Measurements from ENCODE around the gene LARGE1. TPM values are rescaled to one million over a fixed set of nuclear protein-coding genes. Genes with fewer than 3 reads are reported as not detected.

LARGE1 gene
- total RNA-seq, 1 experiment from 2014 or later = 2.5 TPM

DNA sequence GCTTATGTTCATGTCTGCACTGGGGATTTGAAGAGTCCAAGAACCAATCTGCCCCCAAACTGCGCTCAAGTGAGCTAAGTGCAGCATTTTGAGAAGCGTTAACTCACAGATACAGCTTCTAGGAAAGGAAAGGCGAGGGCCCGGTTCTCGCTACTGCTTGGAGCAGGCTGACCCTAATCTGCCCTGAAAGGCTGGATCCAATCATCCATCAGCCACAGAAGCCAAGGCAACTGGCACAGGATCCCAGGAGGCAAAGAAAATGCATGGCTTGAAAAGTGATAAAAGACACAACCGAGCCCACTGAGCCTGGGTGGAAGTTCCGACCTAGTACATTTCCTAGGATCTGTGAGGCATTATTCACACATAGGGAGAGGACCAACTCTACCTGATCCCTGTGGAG is 174.8 kb downstream of the LARGE1 start:
- CTCF ChIA-PET = no interaction called here
- TF ChIP-seq TCF7L2 (IDR thresholded peaks at IDR 0.05; ENCODE audit: low read depth, low read length) = no peak
- TF ChIP-seq POLR2AphosphoS5 (IDR thresholded peaks at IDR 0.05; ENCODE audit: low read depth, low read length) = no peak
- no peak for TF ChIP-seq SIN3A (IDR thresholded peaks at IDR 0.05; ENCODE audit: borderline replicate concordance, insufficient read depth, low read depth, low read length)
- TF ChIP-seq, protein P1, sequence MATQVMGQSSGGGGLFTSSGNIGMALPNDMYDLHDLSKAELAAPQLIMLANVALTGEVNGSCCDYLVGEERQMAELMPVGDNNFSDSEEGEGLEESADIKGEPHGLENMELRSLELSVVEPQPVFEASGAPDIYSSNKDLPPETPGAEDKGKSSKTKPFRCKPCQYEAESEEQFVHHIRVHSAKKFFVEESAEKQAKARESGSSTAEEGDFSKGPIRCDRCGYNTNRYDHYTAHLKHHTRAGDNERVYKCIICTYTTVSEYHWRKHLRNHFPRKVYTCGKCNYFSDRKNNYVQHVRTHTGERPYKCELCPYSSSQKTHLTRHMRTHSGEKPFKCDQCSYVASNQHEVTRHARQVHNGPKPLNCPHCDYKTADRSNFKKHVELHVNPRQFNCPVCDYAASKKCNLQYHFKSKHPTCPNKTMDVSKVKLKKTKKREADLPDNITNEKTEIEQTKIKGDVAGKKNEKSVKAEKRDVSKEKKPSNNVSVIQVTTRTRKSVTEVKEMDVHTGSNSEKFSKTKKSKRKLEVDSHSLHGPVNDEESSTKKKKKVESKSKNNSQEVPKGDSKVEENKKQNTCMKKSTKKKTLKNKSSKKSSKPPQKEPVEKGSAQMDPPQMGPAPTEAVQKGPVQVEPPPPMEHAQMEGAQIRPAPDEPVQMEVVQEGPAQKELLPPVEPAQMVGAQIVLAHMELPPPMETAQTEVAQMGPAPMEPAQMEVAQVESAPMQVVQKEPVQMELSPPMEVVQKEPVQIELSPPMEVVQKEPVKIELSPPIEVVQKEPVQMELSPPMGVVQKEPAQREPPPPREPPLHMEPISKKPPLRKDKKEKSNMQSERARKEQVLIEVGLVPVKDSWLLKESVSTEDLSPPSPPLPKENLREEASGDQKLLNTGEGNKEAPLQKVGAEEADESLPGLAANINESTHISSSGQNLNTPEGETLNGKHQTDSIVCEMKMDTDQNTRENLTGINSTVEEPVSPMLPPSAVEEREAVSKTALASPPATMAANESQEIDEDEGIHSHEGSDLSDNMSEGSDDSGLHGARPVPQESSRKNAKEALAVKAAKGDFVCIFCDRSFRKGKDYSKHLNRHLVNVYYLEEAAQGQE (IDR thresholded peaks at IDR 0.05; ENCODE audit: insufficient read depth in 1 of 2, low read depth in 2 of 2, low read length in 1 of 2) = no peak
- TF ChIP-seq, protein P2, sequence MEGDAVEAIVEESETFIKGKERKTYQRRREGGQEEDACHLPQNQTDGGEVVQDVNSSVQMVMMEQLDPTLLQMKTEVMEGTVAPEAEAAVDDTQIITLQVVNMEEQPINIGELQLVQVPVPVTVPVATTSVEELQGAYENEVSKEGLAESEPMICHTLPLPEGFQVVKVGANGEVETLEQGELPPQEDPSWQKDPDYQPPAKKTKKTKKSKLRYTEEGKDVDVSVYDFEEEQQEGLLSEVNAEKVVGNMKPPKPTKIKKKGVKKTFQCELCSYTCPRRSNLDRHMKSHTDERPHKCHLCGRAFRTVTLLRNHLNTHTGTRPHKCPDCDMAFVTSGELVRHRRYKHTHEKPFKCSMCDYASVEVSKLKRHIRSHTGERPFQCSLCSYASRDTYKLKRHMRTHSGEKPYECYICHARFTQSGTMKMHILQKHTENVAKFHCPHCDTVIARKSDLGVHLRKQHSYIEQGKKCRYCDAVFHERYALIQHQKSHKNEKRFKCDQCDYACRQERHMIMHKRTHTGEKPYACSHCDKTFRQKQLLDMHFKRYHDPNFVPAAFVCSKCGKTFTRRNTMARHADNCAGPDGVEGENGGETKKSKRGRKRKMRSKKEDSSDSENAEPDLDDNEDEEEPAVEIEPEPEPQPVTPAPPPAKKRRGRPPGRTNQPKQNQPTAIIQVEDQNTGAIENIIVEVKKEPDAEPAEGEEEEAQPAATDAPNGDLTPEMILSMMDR (IDR thresholded peaks at IDR 0.05) = no peak
- DNase-seq (ENCODE audit: low read depth, low spot score) (no peak), ATAC-seq (no peak)
- H3K27ac ChIP-seq (ENCODE audit: low read length) = no peak overlapping the region
- H3K36me3 ChIP-seq (ENCODE audit: control insufficient read depth, insufficient read depth, low read length) = no peaks in the 10 kb centered on the region
- in situ Hi-C loops (cut with HindIII; ENCODE audit: low pct_unique_long_range_greater_than_20kb, low sequenced_read_pairs) (no loop called here), intact Hi-C loops (cut with micrococcal nuclease; ENCODE audit: unreplicated experiment) (no loop called here)
- no peak overlapping the region for H3K4me3 ChIP-seq (ENCODE audit: low read depth in 2 of 2, low read length in 2 of 2)
- no peaks in the 10 kb centered on the region for H3K9me3 ChIP-seq (ENCODE audit: control insufficient read depth, insufficient read depth, low read depth, low read length)
- no peaks in the 10 kb centered on the region for H3K27me3 ChIP-seq (ENCODE audit: control insufficient read depth, insufficient read depth, low read length)
- BruUV-seq (replicated peaks) = no TSS peak
- H3K4me1 ChIP-seq (ENCODE audit: control insufficient read depth, insufficient read depth, low read length) = no peaks in the 10 kb centered on the region
- POLR2A ChIA-PET = no interaction called here

DNA sequence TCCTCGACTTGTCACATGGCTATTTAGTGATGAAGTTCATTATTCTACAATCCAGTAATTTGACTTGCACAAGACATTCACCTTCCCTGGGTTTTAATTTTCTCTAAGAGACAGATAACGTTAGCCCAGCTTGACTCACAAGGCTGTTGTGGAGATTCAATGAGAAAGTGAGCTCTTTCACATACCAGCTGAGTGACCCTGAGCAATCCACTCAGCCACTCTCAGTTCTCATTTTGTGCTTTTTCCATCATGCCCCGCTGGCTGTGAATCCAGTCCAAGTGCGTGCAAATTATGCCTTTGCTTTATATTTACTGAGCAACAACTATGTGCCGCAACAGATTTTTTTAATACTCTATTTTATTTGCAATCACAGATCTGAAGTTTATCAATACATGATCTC is 176.5 kb downstream of the LARGE1 start:
- POLR2A ChIA-PET = no interaction called here
- Histone ChIP-seq H3K9me3 (ENCODE audit: control insufficient read depth, insufficient read depth, low read depth, low read length) (no peaks in the 10 kb centered on the region), H3K4me1 (ENCODE audit: control insufficient read depth, insufficient read depth, low read length) (no peaks in the 10 kb centered on the region), H3K27ac (ENCODE audit: low read length) (no peak overlapping the region), H3K36me3 (ENCODE audit: control insufficient read depth, insufficient read depth, low read length) (no peaks in the 10 kb centered on the region), H3K4me3 (ENCODE audit: low read depth in 2 of 2, low read length in 2 of 2) (no peak overlapping the region), H3K27me3 (ENCODE audit: control insufficient read depth, insufficient read depth, low read length) (no peaks in the 10 kb centered on the region)
- DNase-seq (ENCODE audit: low read depth, low spot score) (no peak), ATAC-seq (no peak)
- BruUV-seq (replicated peaks) = no TSS peak
- TF ChIP-seq, protein P1 (IDR thresholded peaks at IDR 0.05; ENCODE audit: insufficient read depth in 1 of 2, low read depth in 2 of 2, low read length in 1 of 2) = no peak
- TF ChIP-seq POLR2AphosphoS5 (IDR thresholded peaks at IDR 0.05; ENCODE audit: low read depth, low read length) (no peak), TCF7L2 (IDR thresholded peaks at IDR 0.05; ENCODE audit: low read depth, low read length) (no peak), SIN3A (IDR thresholded peaks at IDR 0.05; ENCODE audit: borderline replicate concordance, insufficient read depth, low read depth, low read length) (no peak)
- TF ChIP-seq, protein P2 (IDR thresholded peaks at IDR 0.05) = no peak
- CTCF ChIA-PET = no interaction called here
- in situ Hi-C loops (cut with HindIII; ENCODE audit: low pct_unique_long_range_greater_than_20kb, low sequenced_read_pairs) = no loop called here
- intact Hi-C loops (cut with micrococcal nuclease; ENCODE audit: unreplicated experiment) = no loop called here

Measured in Panc1 (cell line).